ENCODE measurements around the gene HYAL3.
"Not testable (repeated sequence)": the region's sequence is repeated elsewhere in the genome, so short reads cannot be mapped to it uniquely, and the experiment has no call there.

Gene HYAL3

GRCh38 chr3:50271314-50271936, 27.8 kb downstream of the HYAL3 start:
- no peak for DNase-seq (ENCODE audit: low read depth in 2 of 2, low spot score in 1 of 2)

DNA sequence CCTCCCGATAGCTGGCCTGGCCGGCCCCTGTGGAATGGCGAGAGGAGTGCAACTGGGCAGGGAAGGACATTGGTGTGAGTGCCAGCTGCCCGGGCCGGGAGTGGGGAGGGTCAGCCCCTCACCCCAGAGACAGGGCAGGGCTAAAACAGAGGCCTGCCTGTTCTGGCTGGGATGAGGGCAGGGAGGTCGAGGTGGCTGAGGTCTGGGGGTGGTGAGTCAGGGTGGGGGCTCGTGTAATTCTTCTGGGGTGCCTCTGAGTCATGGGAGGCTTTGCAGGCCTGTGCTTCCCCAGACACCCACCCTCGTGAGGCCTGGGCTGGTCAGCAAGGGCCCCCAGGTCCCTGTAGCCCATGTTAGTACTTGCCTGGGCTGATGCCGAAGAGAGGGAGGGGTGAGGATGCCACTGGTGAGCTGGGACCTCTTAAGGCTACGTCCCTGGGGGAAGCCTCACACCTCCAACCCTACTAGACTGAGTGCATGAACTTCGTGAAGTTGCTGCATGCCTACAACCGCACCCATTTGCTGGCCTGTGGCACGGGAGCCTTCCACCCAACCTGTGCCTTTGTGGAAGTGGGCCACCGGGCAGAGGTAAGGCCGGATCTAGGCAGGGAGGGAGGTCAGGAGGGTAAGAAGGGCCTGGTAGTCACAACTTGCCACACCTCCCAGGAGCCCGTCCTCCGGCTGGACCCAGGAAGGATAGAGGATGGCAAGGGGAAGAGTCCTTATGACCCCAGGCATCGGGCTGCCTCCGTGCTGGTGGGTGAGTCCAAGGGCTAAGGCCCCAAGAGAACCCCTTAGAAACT, 28.6 kb downstream of the HYAL3 start:
- DNase-seq (ENCODE audit: low read depth in 2 of 2, low spot score in 1 of 2): no peak

- no peak for DNase-seq (ENCODE audit: low read depth in 2 of 2, low spot score in 1 of 2)
Measured at GRCh38 chr3:50269977-50270413, 29.2 kb downstream of the HYAL3 start.

GRCh38 chr3:50269460-50269859, 29.7 kb downstream of the HYAL3 start:
- no peak for DNase-seq (ENCODE audit: low read depth in 2 of 2, low spot score in 1 of 2)

DNA sequence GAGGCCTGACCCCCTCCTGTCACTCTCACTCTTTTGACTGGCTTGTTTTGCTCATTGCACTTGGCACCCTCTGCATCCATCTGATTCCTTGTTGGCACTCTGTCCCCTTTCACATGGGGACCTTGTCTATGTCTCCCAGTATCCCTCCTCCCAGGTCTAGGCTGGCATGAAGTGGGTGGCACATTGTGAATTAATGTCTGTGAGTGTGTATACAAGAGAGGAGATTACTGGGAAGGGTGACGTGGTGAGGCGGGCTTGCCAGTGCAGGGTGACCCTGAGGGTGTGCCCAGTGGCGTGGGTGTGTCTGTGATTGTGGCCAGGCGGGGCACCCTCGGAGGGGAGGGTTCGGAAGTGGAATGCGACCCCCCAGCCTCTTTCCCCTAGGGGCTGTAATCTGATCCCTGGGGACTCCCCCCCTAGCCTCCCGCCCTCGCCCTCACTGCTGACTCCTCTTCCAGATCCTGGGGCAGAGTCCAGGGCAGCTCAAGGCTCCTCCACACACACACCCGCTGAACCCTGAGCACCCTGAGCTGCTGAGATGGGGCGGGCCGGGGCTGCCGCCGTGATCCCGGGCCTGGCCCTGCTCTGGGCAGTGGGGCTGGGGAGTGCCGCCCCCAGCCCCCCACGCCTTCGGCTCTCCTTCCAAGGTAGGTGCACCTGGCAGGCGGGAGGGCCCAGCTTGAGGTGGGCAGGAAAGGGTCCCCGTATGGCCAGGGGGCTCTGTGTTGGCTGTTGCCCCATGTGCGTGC, 30.3 kb downstream of the HYAL3 start, which contains the start of gene SEMA3B:
SEMA3B (plus strand) TSS at position 445 of the 749 bp plus-strand sequence; CDS start at position 539, 94 bp downstream.
- DNase-seq (ENCODE audit: low read depth in 2 of 2, low spot score in 1 of 2): no peak

GRCh38 chr3:50268276-50268675, 30.9 kb downstream of the HYAL3 start:
- DNase-seq (ENCODE audit: low read depth in 2 of 2, low spot score in 1 of 2): no peak

DNA sequence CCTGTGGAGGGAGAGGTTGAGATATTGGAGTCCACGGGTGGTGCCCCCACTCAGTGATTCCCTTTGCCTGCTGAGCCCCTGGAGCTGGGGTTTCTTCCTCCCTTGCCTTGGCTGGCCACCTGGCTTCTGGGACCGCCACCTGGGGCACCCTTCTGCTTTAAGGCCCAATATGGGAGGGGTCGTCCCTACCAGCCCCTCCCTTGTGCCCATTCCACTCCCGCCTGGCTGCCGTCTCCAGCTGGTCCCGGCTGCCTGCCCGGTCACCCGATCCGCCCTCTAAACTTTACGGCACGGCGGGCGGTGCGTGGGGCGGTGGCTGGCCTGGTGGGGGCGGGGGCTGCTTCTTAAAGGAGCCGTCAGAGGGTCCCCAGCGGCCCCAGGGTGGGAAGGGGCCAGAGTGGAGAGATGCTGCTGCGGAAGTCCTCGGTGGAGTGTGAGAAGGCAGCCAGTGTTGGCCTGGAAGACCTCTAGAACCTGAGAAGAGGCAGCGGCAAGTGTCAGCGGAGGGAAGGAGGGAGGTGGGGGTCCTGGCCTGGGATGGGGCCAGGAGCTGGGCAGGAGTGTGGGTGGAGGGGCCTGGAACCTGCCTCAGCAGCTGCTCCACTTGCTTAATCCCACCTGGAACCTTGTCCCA, 31.8 kb downstream of the HYAL3 start:
- no peak for DNase-seq (ENCODE audit: low read depth in 2 of 2, low spot score in 1 of 2)

GRCh38 chr3:50266836-50267235, 32.4 kb downstream of the HYAL3 start:
- no peak for DNase-seq (ENCODE audit: low read depth in 2 of 2, low spot score in 1 of 2)

- DNase-seq (ENCODE audit: low read depth in 2 of 2, low spot score in 1 of 2): no peak
Measured at GRCh38 chr3:50266017-50266416, 33.2 kb downstream of the HYAL3 start.

DNA sequence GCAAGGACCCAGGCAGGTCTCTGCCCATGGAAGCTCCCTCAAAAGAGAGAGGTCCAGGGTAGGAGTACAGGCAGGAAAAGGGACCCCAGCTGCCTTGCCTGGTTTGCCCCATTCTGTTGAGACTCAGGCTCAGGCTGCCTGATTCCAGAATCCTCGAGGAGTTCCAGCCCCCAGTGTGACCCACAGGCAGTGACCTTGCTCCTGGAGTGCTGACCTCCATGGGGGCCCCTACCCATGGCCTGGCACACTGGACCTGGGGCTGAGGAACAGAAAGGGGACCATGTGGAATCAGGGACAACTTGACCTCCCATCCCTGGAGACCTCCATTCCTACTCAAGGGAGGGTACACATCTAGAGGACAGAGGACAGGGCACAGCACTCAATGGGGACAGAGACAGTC, 33.6 kb downstream of the HYAL3 start:
- DNase-seq (ENCODE audit: low read depth in 2 of 2, low spot score in 1 of 2): no peak

DNA sequence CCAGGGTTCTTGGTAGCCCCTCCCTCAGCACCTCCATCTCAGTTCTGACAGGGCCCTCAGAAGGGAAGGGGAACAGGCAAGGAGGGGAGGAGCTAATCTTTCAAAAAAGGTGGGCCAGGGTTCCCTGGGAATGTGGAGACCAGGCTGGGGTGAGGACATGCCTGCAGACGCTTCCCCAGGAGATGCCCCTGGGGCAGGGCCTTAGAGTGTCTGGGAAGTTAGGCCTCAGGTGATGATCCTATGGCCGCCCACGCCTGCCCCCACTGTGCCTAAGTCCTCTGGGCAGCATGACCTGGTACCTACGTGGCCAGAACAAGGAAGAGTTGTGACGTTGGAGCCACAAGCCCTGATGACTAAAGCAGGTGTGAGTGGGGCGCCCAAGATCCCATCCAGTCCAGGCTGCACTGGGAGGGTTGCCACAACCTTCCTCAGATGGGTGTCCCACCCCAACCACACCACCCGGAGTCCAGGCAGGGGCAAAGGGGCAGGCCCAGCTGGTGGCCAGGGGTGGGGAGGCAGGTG, 34.2 kb downstream of the HYAL3 start:
- no peak for DNase-seq (ENCODE audit: low read depth in 2 of 2, low spot score in 1 of 2)

DNA sequence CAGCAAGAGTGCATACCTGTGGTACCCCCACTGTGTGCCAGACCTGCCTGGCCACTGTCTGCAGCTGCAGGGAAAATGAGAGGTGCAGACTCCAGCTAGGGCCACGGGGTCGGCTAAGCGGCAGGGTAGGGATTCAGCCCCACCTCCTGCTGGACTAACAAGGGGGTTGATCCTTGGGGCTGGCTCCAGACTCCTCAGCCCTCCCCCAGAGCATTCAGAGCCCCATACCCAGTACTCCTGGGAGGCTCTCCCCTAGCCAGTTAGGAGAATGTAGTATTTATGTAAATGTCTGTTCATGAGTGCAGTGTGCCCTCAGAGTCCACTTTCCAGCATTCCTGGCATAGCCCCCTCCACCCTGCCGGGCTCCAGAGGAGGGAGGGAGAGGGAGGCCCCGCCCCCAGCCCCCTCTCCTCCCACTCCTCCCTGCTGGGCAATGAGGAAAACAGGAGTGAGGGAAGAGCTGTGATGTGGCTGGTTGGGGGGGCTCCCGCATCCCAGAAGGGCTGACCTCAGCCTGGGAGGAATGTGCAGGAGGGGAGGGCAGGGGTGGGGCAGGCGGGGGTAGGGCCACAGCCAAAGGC, 34.7 kb downstream of the HYAL3 start:
- no peak for DNase-seq (ENCODE audit: low read depth in 2 of 2, low spot score in 1 of 2)

DNA sequence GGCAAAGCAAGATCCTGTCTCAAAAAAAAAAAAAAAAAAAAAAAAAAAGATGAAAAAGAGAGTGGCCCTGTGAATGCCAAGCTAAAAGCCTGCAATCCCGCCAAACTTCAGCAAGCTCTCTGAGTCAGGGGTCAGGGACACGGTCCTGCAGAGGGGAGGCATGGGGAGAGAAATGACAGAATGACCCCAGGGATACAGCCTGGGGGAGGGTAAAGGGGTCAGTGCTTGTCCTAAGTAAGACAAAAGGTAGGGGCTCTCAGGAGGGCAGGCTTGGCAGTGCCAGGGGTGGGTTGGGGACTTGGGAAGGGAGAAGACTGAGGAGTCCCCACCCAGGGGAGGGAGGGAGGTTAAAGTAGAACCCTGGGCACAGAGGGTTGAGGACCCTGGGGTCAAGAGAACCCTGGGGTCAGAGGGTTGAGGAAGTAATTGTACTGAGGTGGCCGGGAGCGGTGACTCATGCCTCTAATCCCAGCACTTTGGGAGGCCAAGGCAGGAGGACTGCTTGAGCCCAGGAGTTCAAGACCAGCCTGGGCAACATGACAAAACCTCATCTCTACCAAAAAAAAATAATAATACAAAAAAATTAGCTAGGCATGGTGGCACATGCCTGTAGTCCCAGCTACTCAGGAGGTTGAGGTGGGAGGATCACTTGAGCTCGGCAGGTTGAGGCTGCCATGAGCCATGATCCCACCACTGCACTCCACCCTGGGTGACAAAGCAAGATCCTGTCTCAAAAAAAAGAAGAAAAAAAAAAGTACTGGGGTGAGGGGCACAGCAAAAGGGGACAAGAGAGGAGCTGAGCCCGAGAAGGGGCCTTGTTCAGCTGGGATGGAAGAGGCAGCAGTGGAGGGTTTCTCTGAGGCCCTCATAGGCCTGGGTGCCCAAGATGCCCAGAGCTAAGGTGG, 35.5 kb downstream of the HYAL3 start:
- no peak for DNase-seq (ENCODE audit: low read depth in 2 of 2, low spot score in 1 of 2)

GRCh38 chr3:50262778-50263177, 36.4 kb downstream of the HYAL3 start:
- no peak for DNase-seq (ENCODE audit: low read depth in 2 of 2, low spot score in 1 of 2)

GRCh38 chr3:50262200-50262599, 37.0 kb downstream of the HYAL3 start:
- not testable (repeated sequence) for DNase-seq (ENCODE audit: low read depth in 2 of 2, low spot score in 1 of 2)

DNA sequence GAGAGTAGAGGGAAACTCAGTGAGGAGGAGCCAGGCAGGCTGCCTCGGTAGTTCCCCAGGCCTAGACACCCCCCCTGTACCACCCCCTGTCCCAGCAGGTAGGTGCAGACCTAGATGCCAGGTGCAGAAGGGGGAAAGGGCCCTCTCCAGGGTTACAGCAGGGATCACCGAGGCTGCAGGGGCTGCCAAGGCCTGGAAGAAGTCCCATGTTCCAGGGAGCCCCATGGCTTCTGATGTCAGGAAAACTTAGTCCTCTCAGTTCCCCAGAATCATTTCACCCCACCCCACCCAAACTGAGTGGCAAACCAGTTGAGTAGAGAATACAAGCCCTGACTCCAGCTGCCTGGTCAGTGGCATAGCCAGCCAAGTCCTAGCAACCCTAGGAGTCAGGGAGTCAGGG, 37.7 kb downstream of the HYAL3 start:
- DNase-seq (ENCODE audit: low read depth in 2 of 2, low spot score in 1 of 2): no peak

DNA sequence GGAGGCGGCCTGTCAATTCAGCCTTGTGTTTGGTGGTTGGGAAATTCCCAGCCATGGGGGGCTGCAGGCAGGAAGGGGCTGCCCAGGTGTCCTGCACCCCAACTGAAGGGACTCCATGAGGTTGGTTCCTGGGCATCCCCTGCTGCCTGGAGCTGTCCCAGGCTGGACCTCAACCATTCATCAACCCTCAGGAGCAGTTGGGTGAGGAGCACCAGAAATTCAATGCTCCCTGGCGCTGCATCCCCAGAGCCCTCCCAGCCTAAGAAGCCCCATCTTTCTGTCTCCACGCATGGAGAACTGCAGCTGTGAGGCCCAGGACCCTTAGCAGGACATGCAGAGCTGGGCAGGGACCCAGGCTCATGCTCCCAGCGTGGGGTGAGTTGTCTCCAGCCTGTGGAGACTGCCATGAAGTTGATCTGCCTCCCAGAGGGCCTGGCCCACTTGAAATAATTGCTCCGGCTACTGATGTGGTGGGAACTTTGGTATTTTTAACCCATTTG, 38.2 kb downstream of the HYAL3 start:
- no peak for DNase-seq (ENCODE audit: low read depth in 2 of 2, low spot score in 1 of 2)

- DNase-seq (ENCODE audit: low read depth in 2 of 2, low spot score in 1 of 2): peak; percentile 40 to 65
Measured at GRCh38 chr3:50260027-50260941, 38.9 kb downstream of the HYAL3 start.
